Gastrocnemius medialis (tissue), 4 donors: ENCODE results near the gene RMND1.

ENCODE experiments used
- POLR2A ChIP-seq, 2 donors: fragments of 450-650 bp; IDR thresholded peaks; one replicate each; pipeline ENCODE4 v1.6.1; 2017; ENCODE audit warnings: antibody characterized with exemption in 2 of 2, mild to moderate bottlenecking in 2 of 2, moderate library complexity in 2 of 2
- TF ChIP-seq, protein P1 (sequence below), 5 experiments: fragments of 450-650 bp in 3 of 5; fragments of 200-600 bp in 2 of 5; sonication (generic) in 2 of 5; IDR thresholded peaks in 4 of 5; conservative IDR thresholded peaks in 1 of 5; 1 replicate in 4 of 5; 2 replicates in 1 of 5; pipeline ENCODE4 v1.5.1; 2016 to 2019; ENCODE audit warnings: antibody characterized with exemption in 5 of 5, mild to moderate bottlenecking in 3 of 5, moderate library complexity in 3 of 5

DNA sequence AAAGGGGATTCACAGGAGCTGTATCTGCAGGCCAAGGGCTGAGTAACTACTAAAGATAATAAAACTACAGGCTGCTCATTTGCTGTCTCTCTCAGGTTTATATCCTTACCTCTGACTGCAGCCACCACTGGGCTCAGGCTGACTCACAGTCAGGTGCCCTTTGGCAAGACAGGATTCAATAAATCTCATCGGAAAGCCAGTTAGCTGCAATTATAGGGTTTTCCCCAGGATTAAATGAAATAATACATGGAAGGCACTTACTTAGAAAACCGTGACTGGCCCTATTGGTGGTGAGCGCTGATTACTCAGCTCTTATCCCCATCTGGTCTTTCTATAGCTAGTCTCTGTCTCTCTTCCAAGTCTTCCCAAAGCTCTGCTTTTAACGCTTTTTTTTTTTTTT, 26.4 kb downstream of the RMND1 start:
- TF ChIP-seq, protein P1, sequence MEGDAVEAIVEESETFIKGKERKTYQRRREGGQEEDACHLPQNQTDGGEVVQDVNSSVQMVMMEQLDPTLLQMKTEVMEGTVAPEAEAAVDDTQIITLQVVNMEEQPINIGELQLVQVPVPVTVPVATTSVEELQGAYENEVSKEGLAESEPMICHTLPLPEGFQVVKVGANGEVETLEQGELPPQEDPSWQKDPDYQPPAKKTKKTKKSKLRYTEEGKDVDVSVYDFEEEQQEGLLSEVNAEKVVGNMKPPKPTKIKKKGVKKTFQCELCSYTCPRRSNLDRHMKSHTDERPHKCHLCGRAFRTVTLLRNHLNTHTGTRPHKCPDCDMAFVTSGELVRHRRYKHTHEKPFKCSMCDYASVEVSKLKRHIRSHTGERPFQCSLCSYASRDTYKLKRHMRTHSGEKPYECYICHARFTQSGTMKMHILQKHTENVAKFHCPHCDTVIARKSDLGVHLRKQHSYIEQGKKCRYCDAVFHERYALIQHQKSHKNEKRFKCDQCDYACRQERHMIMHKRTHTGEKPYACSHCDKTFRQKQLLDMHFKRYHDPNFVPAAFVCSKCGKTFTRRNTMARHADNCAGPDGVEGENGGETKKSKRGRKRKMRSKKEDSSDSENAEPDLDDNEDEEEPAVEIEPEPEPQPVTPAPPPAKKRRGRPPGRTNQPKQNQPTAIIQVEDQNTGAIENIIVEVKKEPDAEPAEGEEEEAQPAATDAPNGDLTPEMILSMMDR (IDR thresholded peaks at IDR 0.05 in 4 of 5, conservative IDR thresholded peaks at IDR 0.05 in 1 of 5) = no peak
- no peak for TF ChIP-seq POLR2A (IDR thresholded peaks at IDR 0.05)
